Ecto neural progenitor cell (in vitro differentiated cells): ENCODE measurements around the gene UGGT1.
"Not testable (repeated sequence)": the region's sequence is repeated elsewhere in the genome, so short reads cannot be mapped to it uniquely, and the experiment has no call there.

Experiments used
- DNase-seq: peaks from one replicate; pipeline ENCODE4 v3.0.0-alpha.2; 2018; ENCODE audit warnings: low spot score

The UGGT1 gene

DNA sequence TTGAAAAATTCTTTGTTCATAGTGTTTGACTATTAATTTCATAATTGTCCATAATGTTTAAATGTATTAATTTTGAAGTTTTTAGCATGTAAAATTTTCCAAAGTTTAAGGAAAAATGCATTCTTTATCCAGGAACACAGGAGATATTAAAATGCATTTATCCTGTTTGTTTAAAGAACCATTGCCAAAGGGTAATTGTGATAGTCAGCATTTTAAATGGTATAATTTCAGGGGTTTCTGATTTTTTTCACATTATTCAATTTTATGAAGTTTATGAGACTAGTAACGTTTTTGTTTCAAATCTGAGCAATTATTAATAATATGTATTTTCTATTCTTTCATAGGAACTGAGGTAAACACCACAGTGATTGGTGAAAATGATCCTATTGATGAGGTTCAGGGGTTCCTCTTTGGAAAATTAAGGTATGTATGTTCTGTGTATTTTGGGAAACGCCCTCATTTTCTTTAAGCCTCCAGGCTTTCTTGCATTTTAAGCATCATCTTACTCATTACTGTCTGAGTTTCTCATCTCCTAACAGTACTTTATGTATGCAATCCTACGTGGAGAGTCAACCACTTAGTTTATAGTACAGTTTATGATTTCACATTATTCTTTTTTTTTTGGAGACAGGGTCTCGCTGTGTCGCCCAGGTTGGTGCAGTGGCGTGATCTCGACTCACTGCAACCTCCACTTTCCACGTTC lies 25.1 kb downstream of the UGGT1 start:
- no peak for DNase-seq

- no peak for DNase-seq
These were observed 43.6 kb downstream of the UGGT1 start for GRCh38 chr2:128134573-128134972.

DNA sequence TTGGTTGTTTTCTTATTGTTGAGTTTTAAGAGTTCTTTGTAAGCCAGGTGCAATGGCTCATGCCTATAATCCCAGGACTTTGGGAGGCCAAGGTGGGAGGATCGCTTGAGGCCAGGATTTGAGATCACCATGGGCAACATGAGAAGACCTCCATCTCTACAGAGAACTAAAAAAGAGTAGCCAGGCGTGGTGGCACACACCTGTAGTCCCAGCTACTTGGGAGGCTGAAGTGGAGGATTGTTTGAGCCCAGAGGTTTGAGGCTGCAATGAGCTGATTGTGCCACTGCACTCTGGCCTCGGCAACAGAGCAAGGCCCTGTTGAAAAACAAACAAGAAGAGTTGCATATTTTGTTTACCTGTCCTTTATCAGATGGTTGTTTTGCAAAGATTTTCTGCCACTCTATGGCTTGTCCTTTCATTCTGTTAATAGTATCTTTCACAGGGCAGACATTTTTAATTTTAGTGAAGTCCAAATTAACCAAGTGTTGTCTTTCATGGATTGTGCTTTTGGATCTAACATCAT lies 46.2 kb downstream of the UGGT1 start:
- DNase-seq, result no peak

DNA sequence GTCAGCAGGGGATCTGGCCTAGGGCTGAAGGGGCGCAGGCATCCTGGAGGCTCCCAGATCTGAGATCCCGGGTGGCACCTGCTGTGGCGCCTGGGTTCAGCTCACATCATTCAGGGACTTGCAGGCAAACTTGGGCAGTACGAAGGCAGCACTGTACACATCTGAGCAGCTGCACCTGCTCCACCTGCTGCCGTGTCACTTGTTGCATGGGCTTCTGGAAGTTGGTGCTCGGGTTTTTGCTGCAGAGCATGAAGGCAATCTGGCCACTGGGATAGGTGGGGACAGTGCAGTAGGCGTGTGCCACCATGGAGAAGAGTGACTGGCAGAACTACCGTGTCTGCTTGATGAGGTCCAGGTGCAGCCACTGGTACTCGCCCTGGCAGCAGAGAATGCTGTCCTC lies 48.6 kb downstream of the UGGT1 start:
- no peak for DNase-seq

GRCh38 chr2:128145651-128146050 lies 54.7 kb downstream of the UGGT1 start:
- DNase-seq, result no peak

GRCh38 chr2:128153786-128154185 lies 62.8 kb downstream of the UGGT1 start:
- DNase-seq, result no peak

DNA sequence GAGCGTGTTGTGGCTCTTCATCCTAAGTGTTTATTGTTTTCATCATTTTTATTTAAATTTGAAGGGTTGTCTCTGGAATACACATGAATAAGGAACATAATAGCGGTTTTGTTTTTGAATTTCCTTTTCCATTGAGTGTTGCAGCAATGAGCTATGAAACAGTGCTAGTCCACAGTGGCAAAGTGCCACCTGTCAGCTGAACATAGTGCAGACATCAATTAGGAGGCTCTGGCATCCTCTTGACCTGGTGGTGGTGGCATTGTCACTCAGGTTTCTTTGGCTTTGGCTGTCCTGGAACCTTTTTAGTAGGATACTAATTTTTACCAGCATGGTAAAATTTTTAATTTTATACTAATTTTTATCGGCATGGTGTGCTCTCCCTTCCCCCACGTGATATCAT lies 63.2 kb downstream of the UGGT1 start:
- no peak for DNase-seq

GRCh38 chr2:128155970-128156369 lies 65.0 kb downstream of the UGGT1 start:
- no peak for DNase-seq

DNA sequence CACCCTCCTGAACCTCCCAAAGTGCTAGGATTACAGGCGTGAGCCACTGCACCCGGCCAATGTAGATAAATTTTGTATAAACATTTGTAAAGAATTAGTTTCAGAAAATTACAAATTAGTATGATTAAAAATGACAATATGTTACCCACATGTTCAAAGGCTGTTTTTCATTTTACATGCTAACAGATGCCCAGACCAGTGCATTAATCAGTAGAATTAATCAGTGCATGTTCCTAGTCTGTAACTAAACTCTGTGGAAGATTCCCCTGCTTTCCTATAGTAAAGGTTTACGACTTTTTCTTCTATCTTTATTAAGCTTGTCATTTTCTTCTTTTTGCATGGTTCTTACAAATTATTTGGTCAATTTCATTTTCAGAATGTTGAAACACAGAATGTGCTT lies 65.8 kb downstream of the UGGT1 start:
- no peak for DNase-seq

DNA sequence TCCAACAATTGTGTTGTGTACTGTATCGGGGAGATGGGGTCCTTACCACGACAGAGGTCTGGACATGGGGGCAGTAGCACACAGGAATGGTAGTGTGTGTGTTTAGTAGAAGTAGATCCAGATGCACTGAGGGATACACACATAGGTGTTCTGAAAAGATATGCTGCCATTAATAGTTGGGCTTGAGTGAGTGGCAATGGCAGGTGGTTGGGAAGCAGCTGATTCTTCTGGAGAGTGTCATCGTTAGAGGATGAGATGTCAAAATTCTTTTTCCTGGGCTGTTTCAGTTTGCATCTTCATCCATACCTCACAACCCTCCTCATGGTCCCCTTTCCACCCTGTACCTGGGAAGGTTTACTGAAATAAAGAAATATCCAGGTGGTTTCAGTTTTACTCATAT lies 66.6 kb downstream of the UGGT1 start:
- no peak for DNase-seq

GRCh38 chr2:128158176-128158575 lies 67.2 kb downstream of the UGGT1 start:
- no peak for DNase-seq

DNA sequence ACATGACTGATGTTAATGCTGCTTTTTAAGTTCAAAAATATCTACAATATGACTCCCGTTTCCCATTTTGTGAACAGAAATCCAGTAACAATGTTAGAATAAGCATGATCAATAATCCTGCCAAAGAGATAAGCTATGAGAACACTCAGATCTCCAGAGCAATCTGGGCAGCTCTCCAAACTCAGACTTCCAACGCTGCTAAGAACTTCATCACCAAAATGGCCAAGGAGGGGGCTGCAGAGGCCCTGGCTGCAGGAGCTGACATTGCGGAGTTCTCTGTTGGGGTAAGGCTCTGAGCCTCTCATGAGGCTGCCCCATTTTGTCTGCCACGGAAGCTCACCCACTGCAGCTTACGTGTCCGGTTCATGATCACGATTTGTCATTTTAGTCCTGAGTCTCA lies 68.4 kb downstream of the UGGT1 start:
- DNase-seq, result no peak

GRCh38 chr2:128160616-128161275 lies 69.7 kb downstream of the UGGT1 start:
- DNase-seq, result no peak

DNA sequence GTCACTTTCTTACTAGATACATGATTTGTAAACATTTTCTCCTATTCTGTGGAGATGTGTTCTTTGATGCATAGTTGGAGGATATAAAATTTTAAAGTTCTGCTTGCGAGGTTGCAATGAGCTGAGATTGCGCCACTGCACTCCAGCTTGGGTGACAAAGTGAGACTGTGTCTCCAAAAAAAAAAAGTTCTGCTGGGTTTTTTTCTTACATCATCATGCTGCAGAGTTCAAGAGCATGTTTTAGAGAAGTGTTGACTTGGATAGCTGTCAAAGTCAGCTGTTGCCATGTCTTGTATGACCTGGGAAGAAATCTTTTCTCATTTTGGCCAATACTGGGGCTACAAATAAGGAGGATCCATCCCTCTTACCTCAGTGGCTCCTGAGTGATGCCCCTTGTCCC lies 71.3 kb downstream of the UGGT1 start:
- DNase-seq, result no peak

DNA sequence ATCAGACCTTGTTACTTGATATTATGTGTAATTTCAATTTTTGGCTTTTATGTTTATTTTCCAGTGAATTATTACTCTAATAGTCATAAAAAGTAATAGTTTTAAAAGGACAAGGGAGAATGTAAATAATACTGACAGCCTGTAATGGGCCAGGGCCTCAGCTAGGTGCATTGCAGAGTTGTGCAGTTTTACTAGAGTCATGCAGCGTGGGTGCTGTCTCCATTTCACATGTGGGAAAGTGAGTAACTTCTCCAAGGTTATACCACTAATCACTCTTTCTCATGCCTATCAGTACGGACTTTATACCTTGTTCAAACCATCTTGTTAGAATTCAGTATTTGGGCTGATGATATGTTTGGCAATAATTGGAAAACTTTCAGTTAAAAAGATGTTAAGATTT lies 73.3 kb downstream of the UGGT1 start:
- no peak for DNase-seq

- no peak for DNase-seq
These were observed 75.8 kb downstream of the UGGT1 start for GRCh38 chr2:128166746-128167353.

DNA sequence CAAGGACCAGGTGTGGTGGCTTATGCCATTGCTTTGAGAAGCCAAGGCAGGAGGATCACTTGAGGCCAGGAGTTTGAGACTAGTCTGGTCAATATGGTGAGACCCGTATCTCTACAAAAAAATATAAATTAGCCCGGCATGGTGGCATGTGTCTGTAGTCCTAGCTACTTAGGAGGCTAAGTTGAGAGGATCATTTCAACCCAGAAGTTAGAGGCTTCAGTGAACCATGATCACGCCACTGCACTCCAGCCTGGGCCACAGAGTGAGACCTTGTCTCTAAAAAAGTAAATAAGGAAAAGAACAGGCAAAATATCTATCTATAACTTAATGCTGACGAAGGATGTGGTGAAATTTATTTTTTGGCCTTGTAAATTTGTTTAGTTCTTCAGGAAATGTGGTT lies 78.1 kb downstream of the UGGT1 start:
- DNase-seq, result no peak

- DNase-seq, result no peak
These were observed 78.5 kb downstream of the UGGT1 start for GRCh38 chr2:128169497-128169896.

DNA sequence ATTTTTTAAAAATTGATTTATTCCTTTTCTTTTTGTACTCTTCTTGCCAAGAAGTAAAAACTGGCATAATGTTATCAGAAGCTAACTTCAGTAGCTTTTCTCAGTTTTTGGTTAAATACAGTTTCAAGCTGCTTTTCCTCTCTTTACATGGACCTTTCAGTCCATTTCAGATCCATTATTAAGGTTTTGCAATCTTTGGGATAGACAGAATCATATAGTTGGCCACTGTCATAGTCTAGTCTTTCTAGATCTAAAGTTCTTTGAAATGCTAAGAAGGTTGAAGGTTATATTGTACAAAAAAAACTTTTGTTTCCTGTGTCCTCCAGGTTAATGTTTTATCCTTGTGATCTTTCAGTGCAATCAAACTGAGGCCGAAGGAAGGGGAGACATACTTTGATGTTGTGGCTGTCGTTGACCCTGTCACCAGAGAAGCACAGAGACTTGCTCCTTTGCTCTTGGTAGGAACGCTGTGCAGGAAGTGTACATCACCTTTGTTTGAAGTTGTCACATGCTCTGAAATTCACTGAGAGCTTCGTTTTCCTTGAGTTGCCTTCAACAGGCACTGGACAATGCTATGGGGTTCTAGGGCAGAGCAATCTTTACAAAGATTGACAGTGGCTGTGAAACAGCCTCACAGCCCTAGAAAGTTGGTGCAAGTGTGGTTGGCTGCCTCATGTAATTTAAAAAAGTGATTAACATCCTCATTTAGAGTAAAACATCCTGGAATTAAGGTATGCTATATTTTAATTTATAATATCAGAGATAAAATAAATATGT lies 79.1 kb downstream of the UGGT1 start:
- DNase-seq, result no peak

GRCh38 chr2:128170776-128171175 lies 79.8 kb downstream of the UGGT1 start:
- no peak for DNase-seq

DNA sequence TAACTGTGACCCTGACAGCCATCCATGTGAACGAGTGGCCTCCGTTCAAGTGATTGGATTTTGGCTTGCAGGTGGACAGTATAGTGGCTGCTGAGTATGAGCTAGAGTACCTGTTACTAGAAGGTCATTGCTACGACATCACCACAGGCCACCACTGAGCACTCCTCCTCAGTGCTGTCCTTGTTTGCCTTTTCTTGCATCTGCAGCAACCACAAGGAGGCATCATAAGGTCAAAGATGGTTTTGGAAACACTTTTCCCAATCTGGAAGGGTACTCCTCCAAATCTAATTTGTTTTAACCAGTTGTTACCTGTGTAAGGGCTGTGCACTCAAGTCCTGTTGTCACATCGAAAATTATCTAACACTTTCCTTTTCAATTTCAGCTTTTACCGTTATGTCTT lies 81.2 kb downstream of the UGGT1 start:
- DNase-seq, result no peak

DNA sequence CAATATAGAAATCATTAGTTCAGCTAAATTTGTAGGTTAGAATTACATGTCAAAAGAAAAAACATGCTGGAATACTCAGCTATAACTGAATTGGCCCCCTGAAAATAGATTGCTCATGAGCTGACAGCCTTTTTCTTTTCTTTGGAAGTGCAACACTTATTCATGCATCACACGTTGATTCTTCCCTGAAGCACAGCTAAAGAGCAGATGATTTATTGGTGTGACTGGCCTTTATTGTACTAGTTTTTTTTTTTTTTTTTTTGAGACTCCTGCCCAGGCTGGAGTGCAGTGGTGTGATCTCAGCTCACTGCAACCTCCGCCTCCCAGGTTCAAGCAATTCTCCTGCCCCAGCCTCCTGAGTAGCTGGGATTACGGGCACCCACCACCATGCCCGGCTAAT lies 83.1 kb downstream of the UGGT1 start:
- not testable (repeated sequence) for DNase-seq

DNA sequence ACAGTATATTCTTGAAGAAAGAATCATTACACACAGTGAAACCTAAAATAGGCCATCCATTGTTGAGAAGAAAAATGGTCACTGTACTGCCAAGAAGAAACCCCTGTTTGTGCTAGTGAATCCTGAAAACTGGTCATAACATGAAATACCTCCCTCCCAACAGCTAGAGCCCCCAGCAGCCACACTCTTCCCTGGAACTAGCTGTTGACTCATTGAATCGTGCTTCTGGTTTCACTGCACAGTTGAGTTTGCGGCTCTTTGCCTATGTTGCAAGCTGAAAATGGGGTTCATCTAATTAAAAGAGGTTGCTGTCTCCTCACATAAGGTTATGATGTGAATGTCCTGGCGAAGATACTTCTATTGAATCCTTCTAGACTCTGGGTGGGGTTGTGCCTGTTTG lies 86.3 kb downstream of the UGGT1 start:
- DNase-seq, result no peak
